Activated T-cell treated with anti-CD3 and anti-CD28 coated beads, Interleukin-2, amount 50 U/mL, for 24 hours (primary cell): Measurements from ENCODE around the gene STXBP1.

Experiments
- DNase-seq: peaks from one replicate; pipeline ENCODE4 v3.0.0-alpha.2; 2020
- H3K27ac Mint-ChIP-seq: 2 replicates; pipeline ENCODE4 v1.8.0; 2020; ENCODE audit warnings: mild to moderate bottlenecking, mixed read lengths
- H3K27me3 Mint-ChIP-seq: 2 replicates; pipeline ENCODE4 v1.8.0; 2020; ENCODE audit warnings: mixed read lengths
- H3K36me3 Mint-ChIP-seq: 2 replicates; pipeline ENCODE4 v1.8.0; 2020; ENCODE audit warnings: low read depth, mixed read lengths
- H3K4me1 Mint-ChIP-seq: 2 replicates; pipeline ENCODE4 v1.8.0; 2020; ENCODE audit warnings: low read depth, mixed read lengths
- H3K4me3 Mint-ChIP-seq: 2 replicates; pipeline ENCODE4 v1.8.0; 2020; ENCODE audit warnings: mild to moderate bottlenecking, moderate library complexity, mixed read lengths
- H3K9me3 Mint-ChIP-seq: 2 replicates; pipeline ENCODE4 v1.8.0; 2020; ENCODE audit warnings: mixed read lengths

STXBP1 gene

DNA sequence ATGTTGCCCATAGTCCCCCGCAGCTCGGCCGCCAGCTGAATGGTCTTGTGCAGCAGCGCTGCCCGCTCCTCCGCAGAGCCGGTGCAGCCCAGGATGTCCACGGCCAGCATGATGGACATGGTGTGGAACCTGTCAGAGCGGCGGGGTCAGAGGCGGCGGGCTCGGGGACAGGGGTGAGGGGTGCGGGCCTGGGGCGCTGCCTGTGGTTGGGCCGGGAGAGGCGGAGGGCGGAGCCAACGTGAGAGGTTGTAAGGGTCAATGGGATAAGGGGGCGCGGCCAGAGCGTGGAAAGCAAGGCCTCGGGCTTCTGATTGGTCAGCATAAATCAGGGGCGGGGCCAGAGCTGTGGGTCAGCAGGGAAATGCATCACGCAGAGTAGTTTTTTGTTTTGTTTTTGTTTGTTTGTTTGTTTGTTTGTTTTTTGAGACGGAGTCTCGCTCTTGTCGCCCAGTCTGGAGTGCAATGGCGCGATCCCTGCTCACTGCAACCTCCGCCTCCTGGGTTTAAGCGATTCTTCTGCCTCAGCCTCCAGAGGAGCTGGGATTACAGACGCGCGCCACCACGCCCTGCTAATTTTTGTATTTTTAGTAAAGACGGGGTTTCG lies 129.9 kb downstream of the STXBP1 start:
- Mint-ChIP-seq H3K27ac (no peak overlapping the region), H3K9me3 (no peaks in the 10 kb centered on the region), H3K27me3 (no peaks in the 10 kb centered on the region), H3K4me1 (peaks cover 4% of the 10 kb centered on the region), H3K4me3 (no peak overlapping the region), H3K36me3 (peaks cover 49% of the 10 kb centered on the region)
- no peak for DNase-seq
